Stomach smooth muscle (tissue), 2 donors: ENCODE results near the gene KPNA4.
"Not testable (repeated sequence)": the region's sequence is repeated elsewhere in the genome, so short reads cannot be mapped to it uniquely, and the experiment has no call there.

Source experiments
- H3K27ac ChIP-seq: one replicate; pipeline ENCODE4 v1.7.0; 2013; ENCODE audit warnings: mild to moderate bottlenecking, low read length, inconsistent platforms
- H3K27me3 ChIP-seq, 2 donors: one replicate each; pipeline ENCODE4 v1.7.0; 2013; ENCODE audit warnings: low read length in 2 of 2; ENCODE audit not compliant: insufficient read depth in 2 of 2, control insufficient read depth in 1 of 2
- H3K36me3 ChIP-seq, 2 donors: one replicate each; pipeline ENCODE4 v1.7.0; 2013; ENCODE audit warnings: low read length in 2 of 2; ENCODE audit not compliant: control insufficient read depth in 2 of 2, insufficient read depth in 2 of 2
- H3K4me1 ChIP-seq: one replicate; pipeline ENCODE4 v1.7.0; 2013; ENCODE audit warnings: low read length; ENCODE audit not compliant: control insufficient read depth, insufficient read depth
- H3K4me3 ChIP-seq, 2 donors: one replicate each; pipeline ENCODE4 v1.7.0; 2013; ENCODE audit warnings: low read length in 2 of 2
- H3K9ac ChIP-seq, 2 donors: one replicate each; pipeline ENCODE4 v1.7.0; 2013; ENCODE audit warnings: low read length in 2 of 2, mild to moderate bottlenecking in 1 of 2
- H3K9me3 ChIP-seq, 2 donors: one replicate each; pipeline ENCODE4 v1.7.0; 2013; ENCODE audit warnings: low read length in 2 of 2; ENCODE audit not compliant: control insufficient read depth in 2 of 2
- donor health status: healthy.
- donor health status: Pancreatic carcinoma.

The KPNA4 gene

GRCh38 chr3:160565442-160566403 is at the start of gene KPNA4:
Gene KPNA4 (minus strand): TSS chr3:160565571. CDS start chr3:160565282, 289 bp downstream.
- Histone ChIP-seq H3K27ac (peak within 1 kb of the TSS; percentile 93), H3K4me3 (peak within 1 kb of the TSS; percentile 89 to 93), H3K27me3 (no peaks in the 10 kb centered on the region), H3K4me1 (peaks cover 10% of the 10 kb centered on the region), H3K9ac (peak within 1 kb of the TSS; percentile 88 to 91), H3K36me3 (no peaks in the 10 kb centered on the region), H3K9me3 (no peaks in the 10 kb centered on the region)

GRCh38 chr3:160613661-160614060 is 48.3 kb upstream of the KPNA4 start:
- H3K27me3 ChIP-seq, result no peaks in the 10 kb centered on the region
- no peaks in the 10 kb centered on the region for H3K9me3 ChIP-seq
- no peak overlapping the region for H3K4me3 ChIP-seq
- peaks cover 7% of the 10 kb centered on the region for H3K4me1 ChIP-seq
- no peak overlapping the region for H3K27ac ChIP-seq
- no peak overlapping the region for H3K9ac ChIP-seq
- H3K36me3 ChIP-seq, result no peaks in the 10 kb centered on the region

- Histone ChIP-seq H3K27ac (no peak overlapping the region), H3K36me3 (no peaks in the 10 kb centered on the region), H3K27me3 (no peaks in the 10 kb centered on the region), H3K4me1 (peaks cover 7% of the 10 kb centered on the region), H3K4me3 (no peak overlapping the region), H3K9me3 (no peaks in the 10 kb centered on the region), H3K9ac (no peak overlapping the region)
These were observed 47.2 kb upstream of the KPNA4 start for GRCh38 chr3:160612386-160613075.

GRCh38 chr3:160611141-160611540 is 45.8 kb upstream of the KPNA4 start:
- H3K27me3 ChIP-seq, result no peaks in the 10 kb centered on the region
- no peaks in the 10 kb centered on the region for H3K4me1 ChIP-seq
- H3K9me3 ChIP-seq, result no peaks in the 10 kb centered on the region
- H3K27ac ChIP-seq, result no peak overlapping the region
- H3K9ac ChIP-seq, result no peak overlapping the region
- H3K4me3 ChIP-seq, result no peak overlapping the region
- no peaks in the 10 kb centered on the region for H3K36me3 ChIP-seq

- Histone ChIP-seq H3K9ac (no peak overlapping the region), H3K27ac (no peak overlapping the region), H3K9me3 (no peaks in the 10 kb centered on the region), H3K27me3 (no peaks in the 10 kb centered on the region), H3K36me3 (no peaks in the 10 kb centered on the region), H3K4me1 (no peaks in the 10 kb centered on the region), H3K4me3 (no peak overlapping the region)
These were observed 43.5 kb upstream of the KPNA4 start for GRCh38 chr3:160608870-160609269.

- H3K27ac ChIP-seq, result no peak overlapping the region
- no peaks in the 10 kb centered on the region for H3K36me3 ChIP-seq
- H3K27me3 ChIP-seq, result no peaks in the 10 kb centered on the region
- no peak overlapping the region for H3K9ac ChIP-seq
- H3K9me3 ChIP-seq, result no peaks in the 10 kb centered on the region
- H3K4me3 ChIP-seq, result no peak overlapping the region
- no peaks in the 10 kb centered on the region for H3K4me1 ChIP-seq
These were observed 42.5 kb upstream of the KPNA4 start for GRCh38 chr3:160607826-160608225.

- H3K36me3 ChIP-seq, result no peaks in the 10 kb centered on the region
- no peak overlapping the region for H3K27ac ChIP-seq
- no peaks in the 10 kb centered on the region for H3K9me3 ChIP-seq
- H3K4me3 ChIP-seq, result no peak overlapping the region
- no peak overlapping the region for H3K9ac ChIP-seq
- no peaks in the 10 kb centered on the region for H3K4me1 ChIP-seq
- H3K27me3 ChIP-seq, result no peaks in the 10 kb centered on the region
These were observed 39.9 kb upstream of the KPNA4 start for GRCh38 chr3:160605315-160605714.

GRCh38 chr3:160603845-160604244 is 38.5 kb upstream of the KPNA4 start:
- H3K9me3 ChIP-seq, H3K4me1 ChIP-seq, H3K27ac ChIP-seq, H3K27me3 ChIP-seq, H3K4me3 ChIP-seq, H3K36me3 ChIP-seq, H3K9ac ChIP-seq: not testable (repeated sequence)

GRCh38 chr3:160602259-160602658 is 36.9 kb upstream of the KPNA4 start:
- no peaks in the 10 kb centered on the region for H3K27me3 ChIP-seq
- no peak overlapping the region for H3K27ac ChIP-seq
- no peak overlapping the region for H3K9ac ChIP-seq
- no peaks in the 10 kb centered on the region for H3K36me3 ChIP-seq
- H3K9me3 ChIP-seq, result no peaks in the 10 kb centered on the region
- H3K4me1 ChIP-seq, result no peaks in the 10 kb centered on the region
- no peak overlapping the region for H3K4me3 ChIP-seq

- no peaks in the 10 kb centered on the region for H3K27me3 ChIP-seq
- H3K9me3 ChIP-seq, result no peaks in the 10 kb centered on the region
- H3K36me3 ChIP-seq, result no peaks in the 10 kb centered on the region
- no peak overlapping the region for H3K9ac ChIP-seq
- no peaks in the 10 kb centered on the region for H3K4me1 ChIP-seq
- no peak overlapping the region for H3K27ac ChIP-seq
- no peak overlapping the region for H3K4me3 ChIP-seq
These were observed 35.9 kb upstream of the KPNA4 start for GRCh38 chr3:160601288-160601687.

- no peaks in the 10 kb centered on the region for H3K9me3 ChIP-seq
- H3K36me3 ChIP-seq, result no peaks in the 10 kb centered on the region
- no peak overlapping the region for H3K4me3 ChIP-seq
- no peaks in the 10 kb centered on the region for H3K27me3 ChIP-seq
- no peaks in the 10 kb centered on the region for H3K4me1 ChIP-seq
- H3K27ac ChIP-seq, result no peak overlapping the region
- no peak overlapping the region for H3K9ac ChIP-seq
These were observed 33.5 kb upstream of the KPNA4 start for GRCh38 chr3:160598865-160599264.
